Ectodermal cell (in vitro differentiated cells): ENCODE measurements around the gene DDRGK1.
A peak's percentile ranks its signal among the peaks of the same experiment; 100 is the strongest.

Source experiments
- H3K27ac ChIP-seq: 2 replicates; pipeline ENCODE4 v1.7.0; 2013; ENCODE audit warnings: mild to moderate bottlenecking, low read depth, low read length; ENCODE audit not compliant: insufficient read depth, poor library complexity, severe bottlenecking
- H3K27me3 ChIP-seq: 2 replicates; pipeline ENCODE4 v1.7.0; 2013; ENCODE audit warnings: mild to moderate bottlenecking, low read length; ENCODE audit not compliant: insufficient read depth, control insufficient read depth, poor library complexity, severe bottlenecking
- H3K36me3 ChIP-seq: one replicate; pipeline ENCODE4 v1.7.0; 2013; ENCODE audit warnings: low read length; ENCODE audit not compliant: control insufficient read depth, insufficient read depth
- H3K4me1 ChIP-seq: one replicate; pipeline ENCODE4 v1.7.0; 2013; ENCODE audit warnings: low read length; ENCODE audit not compliant: control insufficient read depth, insufficient read depth
- H3K4me3 ChIP-seq: 2 replicates; pipeline ENCODE4 v1.7.0; 2013; ENCODE audit warnings: low read depth, low read length, control low read depth; ENCODE audit not compliant: insufficient read depth
- H3K9me3 ChIP-seq: 2 replicates; pipeline ENCODE4 v1.7.0; 2013; ENCODE audit warnings: mild to moderate bottlenecking, low read length, moderate library complexity; ENCODE audit not compliant: control insufficient read depth
- WGBS, 2 experiments: methylation state at CpG; one replicate each; pipeline ENCODE4 v1.1.7; 2013; ENCODE audit warnings: missing lambda C conversion rate in 2 of 2; 5-methylcytosine and 5-hydroxymethylcytosine counted together

DDRGK1 gene

GRCh38 chr20:3164763-3165410 lies 39.6 kb downstream of the DDRGK1 start:
- Histone ChIP-seq H3K4me1 (no peaks in the 10 kb centered on the region), H3K27me3 (peaks cover 26% of the 10 kb centered on the region), H3K4me3 (no peak overlapping the region), H3K27ac (no peak overlapping the region), H3K9me3 (no peaks in the 10 kb centered on the region), H3K36me3 (no peaks in the 10 kb centered on the region)
- WGBS, 2 experiments, result 94 to 95% methylated on average over 41 of the region's 41 CpGs

GRCh38 chr20:3164043-3164762 lies 40.3 kb downstream of the DDRGK1 start:
- 94 to 95% methylated on average over 32 of the region's 32 CpGs for WGBS, 2 experiments
- H3K4me3 ChIP-seq, result no peak overlapping the region

GRCh38 chr20:3163099-3164042 lies 41.1 kb downstream of the DDRGK1 start:
- WGBS, 2 experiments, result 94% methylated on average over 14 of the region's 14 CpGs
- Histone ChIP-seq H3K27ac (no peak overlapping the region), H3K27me3 (peaks cover 13% of the 10 kb centered on the region)

More at GRCh38 chr20:3164043-3164762, 40.3 kb downstream of the DDRGK1 start:
- H3K9me3 ChIP-seq, result no peaks in the 10 kb centered on the region
- H3K36me3 ChIP-seq, result no peaks in the 10 kb centered on the region
- no peak overlapping the region for H3K27ac ChIP-seq
- H3K4me1 ChIP-seq, result no peaks in the 10 kb centered on the region
- H3K27me3 ChIP-seq, result peaks cover 21% of the 10 kb centered on the region

GRCh38 chr20:3162080-3162611 lies 42.3 kb downstream of the DDRGK1 start:
- Histone ChIP-seq H3K4me3 (no peak overlapping the region), H3K27me3 (peaks cover under 1% of the 10 kb centered on the region), H3K36me3 (no peaks in the 10 kb centered on the region), H3K27ac (no peak overlapping the region), H3K4me1 (peaks cover 10% of the 10 kb centered on the region), H3K9me3 (no peaks in the 10 kb centered on the region)
- 89% methylated on average over 11 of the region's 11 CpGs for WGBS, 2 experiments

More at GRCh38 chr20:3163099-3164042, 41.1 kb downstream of the DDRGK1 start:
- H3K9me3 ChIP-seq, result no peaks in the 10 kb centered on the region
- H3K4me1 ChIP-seq, result peaks cover 4% of the 10 kb centered on the region
- no peak overlapping the region for H3K4me3 ChIP-seq
- H3K36me3 ChIP-seq, result no peaks in the 10 kb centered on the region

- 80 to 82% methylated on average over 5 of the region's 5 CpGs for WGBS, 2 experiments
- H3K27ac ChIP-seq, result no peak overlapping the region
- no peaks in the 10 kb centered on the region for H3K27me3 ChIP-seq
- no peaks in the 10 kb centered on the region for H3K36me3 ChIP-seq
- H3K4me1 ChIP-seq, result peaks cover 10% of the 10 kb centered on the region
- no peak overlapping the region for H3K4me3 ChIP-seq
- H3K9me3 ChIP-seq, result no peaks in the 10 kb centered on the region
Observed at GRCh38 chr20:3161316-3162079, 43.0 kb downstream of the DDRGK1 start.

GRCh38 chr20:3160418-3160817 lies 44.1 kb downstream of the DDRGK1 start:
- 93 to 97% methylated on average over 6 of the region's 6 CpGs for WGBS, 2 experiments

GRCh38 chr20:3158968-3159431 lies 45.5 kb downstream of the DDRGK1 start:
- Histone ChIP-seq H3K27me3 (no peaks in the 10 kb centered on the region), H3K4me3 (peak overlapping the region; percentile 75), H3K36me3 (no peaks in the 10 kb centered on the region), H3K27ac (peak overlapping the region; percentile 56), H3K9me3 (no peaks in the 10 kb centered on the region), H3K4me1 (peaks cover 10% of the 10 kb centered on the region)
- 8 to 13% methylated on average over 10 of the region's 10 CpGs for WGBS, 2 experiments

More at GRCh38 chr20:3160418-3160817, 44.1 kb downstream of the DDRGK1 start:
- Histone ChIP-seq H3K4me3 (no peak overlapping the region), H3K27ac (no peak overlapping the region), H3K9me3 (no peaks in the 10 kb centered on the region), H3K4me1 (peaks cover 10% of the 10 kb centered on the region), H3K36me3 (no peaks in the 10 kb centered on the region), H3K27me3 (no peaks in the 10 kb centered on the region)

GRCh38 chr20:3157817-3158216 lies 46.7 kb downstream of the DDRGK1 start:
- Histone ChIP-seq H3K4me3 (no peak overlapping the region), H3K4me1 (peaks cover 10% of the 10 kb centered on the region), H3K27me3 (no peaks in the 10 kb centered on the region), H3K27ac (no peak overlapping the region), H3K9me3 (no peaks in the 10 kb centered on the region), H3K36me3 (no peaks in the 10 kb centered on the region)
- 87 to 95% methylated on average over 11 of the region's 11 CpGs for WGBS, 2 experiments

- WGBS, 2 experiments, result 92 to 95% methylated on average over 7 to 8 of the region's 8 CpGs
- Histone ChIP-seq H3K4me3 (no peak overlapping the region), H3K9me3 (no peaks in the 10 kb centered on the region), H3K36me3 (no peaks in the 10 kb centered on the region), H3K27ac (no peak overlapping the region), H3K27me3 (no peaks in the 10 kb centered on the region), H3K4me1 (peaks cover 10% of the 10 kb centered on the region)
Observed at GRCh38 chr20:3156811-3157619, 47.5 kb downstream of the DDRGK1 start.
